Measurements from ENCODE around the gene HS2ST1. TPM values are rescaled to one million over a fixed set of nuclear protein-coding genes. Genes with fewer than 3 reads are reported as not detected.

Gene HS2ST1
- total RNA-seq, 1 experiment from 2014 or later: 27.5 TPM

Other genes with a start within 250 kb of the HS2ST1 start
- gene SH3GLB1, start 210.1 kb upstream of the HS2ST1 start, total RNA-seq (2014; rRNA removed; shearing (Covaris generic)): 45.6 and 53.6 TPM in 2 replicates
- 272 and 321 TPM in 2 replicates for gene SELENOF, start 509 bp upstream of the HS2ST1 start, total RNA-seq (2014; rRNA removed; shearing (Covaris generic))

Data from RPMI7951 (cell line).